H1 (cell line): ENCODE measurements around the gene SHLD1. TPM values are rescaled to one million over a fixed set of nuclear protein-coding genes. Genes with fewer than 3 reads are reported as not detected.

Experiments
- EP300 ChIP-seq, 2 experiments: IDR thresholded peaks; 1 replicate in 1 of 2; 2 replicates in 1 of 2; pipeline ENCODE4 v1.6.1; 2011 to 2012; ENCODE audit warnings: low read depth in 2 of 2, low read length in 2 of 2, mild to moderate bottlenecking in 2 of 2, borderline replicate concordance in 1 of 2, inconsistent platforms in 1 of 2, moderate library complexity in 1 of 2
- NRF1 ChIP-seq: IDR thresholded peaks from 2 replicates; pipeline ENCODE4 v1.6.1; 2011; ENCODE audit warnings: mild to moderate bottlenecking, low read depth, low read length, improper control_type of control experiment
- polyA plus RNA-seq, 7 experiments: library from polyadenylated mRNA; depleted of rRNA in 3 of 7; stranded (reverse) in 5 of 7; unstranded in 2 of 7; fragments of >200 nt in 5 of 7; fragments of 200-250 nt in 2 of 7; gene quantifications; 1 replicate in 5 of 7; 2 replicates in 1 of 7; 4 replicates in 1 of 7; pipeline versions ENCODE4 v1.2.1 to v1.2.3, GENCODE V29; 2011 to 2013; ENCODE audit warnings: missing spikeins in 2 of 7, mixed read lengths in 2 of 7
- total RNA-seq: library from RNA; stranded (reverse); fragmentation: NEBNext Ultra II Directional; extraction: Animal tissue kit (Norgen Biotek cat#: 25700); gene quantifications from 2 replicates; pipeline ENCODE4 v1.2.1, GENCODE V29; 2021

SHLD1 gene
- total and polyA plus RNA-seq, 2 of the 8 experiments (the other 6 are each of a cell fraction or from before 2014, with no cell fraction given): 4.2 to 6.5 TPM

DNA sequence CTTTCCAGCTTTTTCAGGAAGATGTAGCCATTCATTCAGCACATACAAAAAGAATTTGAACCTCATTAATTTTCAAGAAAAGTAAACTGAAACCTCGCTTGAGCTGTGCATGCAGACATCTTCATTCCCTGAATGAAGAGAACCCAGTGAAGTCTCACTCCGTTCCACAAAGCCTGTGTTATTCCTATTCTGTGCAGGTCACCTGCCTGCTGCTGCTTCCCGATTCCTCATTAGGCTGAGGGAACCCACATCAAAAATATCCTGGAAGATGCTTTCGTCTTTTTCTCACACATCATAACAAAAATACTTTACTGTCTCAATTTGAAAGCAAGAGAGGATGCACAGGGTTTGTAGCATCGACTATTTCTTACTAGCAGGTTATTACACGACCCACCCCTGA, 160.0 kb downstream of the SHLD1 start (continued):
- TF ChIP-seq NRF1 (no peak), EP300 (IDR thresholded peaks at IDR 0.05; ENCODE audit: borderline replicate concordance in 1 of 2, low read depth in 2 of 2, low read length in 2 of 2) (no peak)
